ENCODE data around the gene HOXA7.
A peak's percentile ranks its signal among the peaks of the same experiment; 100 is the strongest.

DNA sequence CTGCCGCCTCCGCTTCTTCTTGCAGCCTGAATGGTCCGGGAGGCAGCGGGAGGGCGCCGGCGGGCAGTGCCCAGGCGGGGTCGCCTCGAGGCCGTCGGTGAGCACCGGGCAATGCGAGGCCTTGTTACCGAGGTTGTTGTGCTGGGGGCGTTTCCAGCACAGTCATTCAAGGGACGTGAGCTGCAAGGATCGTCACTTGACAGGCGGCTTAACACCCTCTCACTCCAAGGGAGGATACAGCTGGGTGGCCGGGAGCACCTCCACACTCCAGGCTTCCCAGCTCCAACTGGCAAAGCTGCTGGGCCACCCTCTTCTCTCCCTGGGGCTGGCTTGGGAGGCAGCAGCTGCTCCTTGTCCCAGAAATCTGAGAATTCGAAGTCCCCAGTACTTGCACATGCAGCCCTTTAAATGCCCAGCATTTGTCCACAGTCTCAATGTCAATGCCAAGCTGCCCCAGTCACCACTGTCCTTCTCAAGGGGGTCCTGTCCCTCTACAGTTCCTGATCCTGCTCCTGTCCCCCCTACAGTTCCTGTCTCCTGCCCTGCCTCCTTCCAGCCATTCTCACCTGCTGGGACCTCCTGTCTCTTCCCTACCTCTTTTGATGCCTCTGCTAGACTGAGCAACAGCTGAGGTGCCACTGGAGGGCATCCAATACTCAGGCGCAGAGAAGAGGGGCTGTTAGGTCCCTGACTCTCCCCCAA is 33.0 kb upstream of the HOXA7 start:
- no peak for TF ChIP-seq BCL11A (tag by site-specific recombination; IDR thresholded peaks at IDR 0.05; ENCODE audit: low read depth)
- TF ChIP-seq, protein P1, sequence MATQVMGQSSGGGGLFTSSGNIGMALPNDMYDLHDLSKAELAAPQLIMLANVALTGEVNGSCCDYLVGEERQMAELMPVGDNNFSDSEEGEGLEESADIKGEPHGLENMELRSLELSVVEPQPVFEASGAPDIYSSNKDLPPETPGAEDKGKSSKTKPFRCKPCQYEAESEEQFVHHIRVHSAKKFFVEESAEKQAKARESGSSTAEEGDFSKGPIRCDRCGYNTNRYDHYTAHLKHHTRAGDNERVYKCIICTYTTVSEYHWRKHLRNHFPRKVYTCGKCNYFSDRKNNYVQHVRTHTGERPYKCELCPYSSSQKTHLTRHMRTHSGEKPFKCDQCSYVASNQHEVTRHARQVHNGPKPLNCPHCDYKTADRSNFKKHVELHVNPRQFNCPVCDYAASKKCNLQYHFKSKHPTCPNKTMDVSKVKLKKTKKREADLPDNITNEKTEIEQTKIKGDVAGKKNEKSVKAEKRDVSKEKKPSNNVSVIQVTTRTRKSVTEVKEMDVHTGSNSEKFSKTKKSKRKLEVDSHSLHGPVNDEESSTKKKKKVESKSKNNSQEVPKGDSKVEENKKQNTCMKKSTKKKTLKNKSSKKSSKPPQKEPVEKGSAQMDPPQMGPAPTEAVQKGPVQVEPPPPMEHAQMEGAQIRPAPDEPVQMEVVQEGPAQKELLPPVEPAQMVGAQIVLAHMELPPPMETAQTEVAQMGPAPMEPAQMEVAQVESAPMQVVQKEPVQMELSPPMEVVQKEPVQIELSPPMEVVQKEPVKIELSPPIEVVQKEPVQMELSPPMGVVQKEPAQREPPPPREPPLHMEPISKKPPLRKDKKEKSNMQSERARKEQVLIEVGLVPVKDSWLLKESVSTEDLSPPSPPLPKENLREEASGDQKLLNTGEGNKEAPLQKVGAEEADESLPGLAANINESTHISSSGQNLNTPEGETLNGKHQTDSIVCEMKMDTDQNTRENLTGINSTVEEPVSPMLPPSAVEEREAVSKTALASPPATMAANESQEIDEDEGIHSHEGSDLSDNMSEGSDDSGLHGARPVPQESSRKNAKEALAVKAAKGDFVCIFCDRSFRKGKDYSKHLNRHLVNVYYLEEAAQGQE (tag by site-specific recombination; IDR thresholded peaks at IDR 0.05) = no peak
- TF ChIP-seq KLF10 (tag by site-specific recombination; IDR thresholded peaks at IDR 0.05) = no peak
- TF ChIP-seq, protein P2, sequence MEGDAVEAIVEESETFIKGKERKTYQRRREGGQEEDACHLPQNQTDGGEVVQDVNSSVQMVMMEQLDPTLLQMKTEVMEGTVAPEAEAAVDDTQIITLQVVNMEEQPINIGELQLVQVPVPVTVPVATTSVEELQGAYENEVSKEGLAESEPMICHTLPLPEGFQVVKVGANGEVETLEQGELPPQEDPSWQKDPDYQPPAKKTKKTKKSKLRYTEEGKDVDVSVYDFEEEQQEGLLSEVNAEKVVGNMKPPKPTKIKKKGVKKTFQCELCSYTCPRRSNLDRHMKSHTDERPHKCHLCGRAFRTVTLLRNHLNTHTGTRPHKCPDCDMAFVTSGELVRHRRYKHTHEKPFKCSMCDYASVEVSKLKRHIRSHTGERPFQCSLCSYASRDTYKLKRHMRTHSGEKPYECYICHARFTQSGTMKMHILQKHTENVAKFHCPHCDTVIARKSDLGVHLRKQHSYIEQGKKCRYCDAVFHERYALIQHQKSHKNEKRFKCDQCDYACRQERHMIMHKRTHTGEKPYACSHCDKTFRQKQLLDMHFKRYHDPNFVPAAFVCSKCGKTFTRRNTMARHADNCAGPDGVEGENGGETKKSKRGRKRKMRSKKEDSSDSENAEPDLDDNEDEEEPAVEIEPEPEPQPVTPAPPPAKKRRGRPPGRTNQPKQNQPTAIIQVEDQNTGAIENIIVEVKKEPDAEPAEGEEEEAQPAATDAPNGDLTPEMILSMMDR (tag by site-specific recombination; IDR thresholded peaks at IDR 0.05) = peak; percentile 37; the same call in 1 of the 2 replicates
- no peak for TF ChIP-seq ZNF138 (tag by site-specific recombination; IDR thresholded peaks at IDR 0.05; ENCODE audit: borderline replicate concordance)
